GM20000 (cell line): Measurements from ENCODE around the gene PROM1.

Experiments
- DNase-seq: peaks from one replicate; pipeline ENCODE4 v3.0.0; 2012; ENCODE audit warnings: low spot score
- TF ChIP-seq, protein P1 (sequence below): IDR thresholded peaks from 2 replicates; pipeline ENCODE4 v1.5.1; 2012; ENCODE audit warnings: mild to moderate bottlenecking, control low read depth; ENCODE audit errors: extremely low read depth, missing control alignments

PROM1 gene

DNA sequence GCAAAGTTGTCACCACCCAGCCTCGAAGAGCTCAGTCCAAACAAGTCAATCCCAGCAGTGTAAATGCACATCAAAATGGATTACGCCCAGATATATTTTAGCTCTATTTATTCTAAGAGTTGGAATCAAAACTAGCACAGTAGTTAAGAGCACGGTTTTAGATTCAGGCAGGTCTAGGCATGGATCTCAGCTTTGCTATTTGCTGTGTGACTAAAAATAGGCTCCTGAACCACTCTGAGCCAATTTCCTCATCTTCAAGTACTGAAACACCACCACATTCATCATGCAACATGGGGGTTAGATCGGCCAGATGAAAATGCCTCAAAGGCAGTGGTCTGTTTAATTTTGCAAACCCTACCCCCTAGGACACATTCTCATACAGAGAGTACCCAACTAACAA lies 65.0 kb downstream of the PROM1 start:
- DNase-seq = no peak
- TF ChIP-seq, protein P1, sequence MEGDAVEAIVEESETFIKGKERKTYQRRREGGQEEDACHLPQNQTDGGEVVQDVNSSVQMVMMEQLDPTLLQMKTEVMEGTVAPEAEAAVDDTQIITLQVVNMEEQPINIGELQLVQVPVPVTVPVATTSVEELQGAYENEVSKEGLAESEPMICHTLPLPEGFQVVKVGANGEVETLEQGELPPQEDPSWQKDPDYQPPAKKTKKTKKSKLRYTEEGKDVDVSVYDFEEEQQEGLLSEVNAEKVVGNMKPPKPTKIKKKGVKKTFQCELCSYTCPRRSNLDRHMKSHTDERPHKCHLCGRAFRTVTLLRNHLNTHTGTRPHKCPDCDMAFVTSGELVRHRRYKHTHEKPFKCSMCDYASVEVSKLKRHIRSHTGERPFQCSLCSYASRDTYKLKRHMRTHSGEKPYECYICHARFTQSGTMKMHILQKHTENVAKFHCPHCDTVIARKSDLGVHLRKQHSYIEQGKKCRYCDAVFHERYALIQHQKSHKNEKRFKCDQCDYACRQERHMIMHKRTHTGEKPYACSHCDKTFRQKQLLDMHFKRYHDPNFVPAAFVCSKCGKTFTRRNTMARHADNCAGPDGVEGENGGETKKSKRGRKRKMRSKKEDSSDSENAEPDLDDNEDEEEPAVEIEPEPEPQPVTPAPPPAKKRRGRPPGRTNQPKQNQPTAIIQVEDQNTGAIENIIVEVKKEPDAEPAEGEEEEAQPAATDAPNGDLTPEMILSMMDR = no peak

DNA sequence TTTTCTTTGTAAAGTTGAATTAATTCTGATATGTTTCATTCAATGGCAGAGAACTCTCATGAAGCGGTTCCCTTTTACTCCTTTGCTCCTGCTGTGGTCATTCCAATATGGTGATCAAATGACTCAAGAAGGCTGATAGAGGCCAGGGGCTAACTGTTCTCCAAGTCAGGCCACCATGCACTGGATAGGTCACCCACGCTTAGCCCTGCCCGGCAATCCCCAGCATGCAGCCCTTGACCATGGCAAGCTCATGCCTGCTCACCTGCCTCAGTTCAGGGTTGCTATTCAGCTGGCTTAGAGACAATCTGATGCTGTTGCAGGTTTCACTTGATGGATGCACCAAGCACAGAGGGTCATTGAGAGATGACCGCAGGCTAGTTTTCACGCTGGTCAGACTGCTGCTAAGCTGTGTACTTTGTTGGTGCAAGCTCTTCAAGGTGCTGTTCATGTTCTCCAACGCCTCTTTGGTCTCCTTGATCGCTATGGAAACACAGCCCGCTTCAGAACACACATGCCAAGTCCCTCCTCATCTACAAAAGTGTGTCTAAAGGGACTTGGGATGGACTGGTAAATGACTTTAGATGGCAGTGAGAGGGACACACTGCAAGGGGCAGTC lies 65.7 kb downstream of the PROM1 start:
- TF ChIP-seq, protein P1 = no peak
- DNase-seq = no peak

DNA sequence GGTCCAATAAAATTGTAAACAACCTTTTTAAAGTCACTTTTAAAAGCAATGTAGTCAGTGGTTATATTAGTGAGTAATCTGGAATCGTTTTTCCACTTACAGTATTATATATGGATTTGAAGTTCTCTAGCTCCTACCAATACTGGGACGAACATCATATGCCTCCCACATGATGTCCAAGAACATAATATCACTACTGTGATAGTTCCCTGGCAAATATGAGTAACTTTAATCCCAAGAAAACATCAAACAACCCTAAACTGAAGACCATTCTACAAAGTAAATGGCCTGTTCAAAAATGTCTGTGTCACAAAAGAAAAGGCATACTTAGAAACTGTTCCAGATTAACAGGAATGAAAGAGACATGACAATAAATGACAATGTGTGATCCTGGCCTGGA lies 67.3 kb downstream of the PROM1 start:
- TF ChIP-seq, protein P1 = no peak

DNA sequence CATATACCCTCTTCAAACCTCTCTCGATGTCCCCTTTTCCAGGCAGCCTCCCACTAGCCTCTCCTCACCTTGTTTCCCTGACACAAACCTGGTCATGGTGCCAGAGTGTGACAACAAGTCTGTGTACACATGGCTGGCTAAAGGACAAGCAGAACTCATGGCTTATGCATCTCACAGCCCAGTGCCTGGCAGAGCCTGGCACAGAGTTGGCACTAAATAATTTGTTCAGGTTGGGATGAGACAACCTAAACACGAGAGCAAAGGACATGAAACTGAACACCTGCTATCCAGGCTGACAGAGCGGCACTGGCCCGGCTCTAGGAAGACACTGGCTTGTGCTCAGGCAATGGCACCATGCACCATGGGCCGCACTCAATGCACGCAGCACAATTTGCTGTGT lies 72.7 kb downstream of the PROM1 start:
- no peak for DNase-seq
- TF ChIP-seq, protein P1 = no peak

More for the DNA sequence above, 67.3 kb downstream of the PROM1 start:
- no peak for DNase-seq

DNA sequence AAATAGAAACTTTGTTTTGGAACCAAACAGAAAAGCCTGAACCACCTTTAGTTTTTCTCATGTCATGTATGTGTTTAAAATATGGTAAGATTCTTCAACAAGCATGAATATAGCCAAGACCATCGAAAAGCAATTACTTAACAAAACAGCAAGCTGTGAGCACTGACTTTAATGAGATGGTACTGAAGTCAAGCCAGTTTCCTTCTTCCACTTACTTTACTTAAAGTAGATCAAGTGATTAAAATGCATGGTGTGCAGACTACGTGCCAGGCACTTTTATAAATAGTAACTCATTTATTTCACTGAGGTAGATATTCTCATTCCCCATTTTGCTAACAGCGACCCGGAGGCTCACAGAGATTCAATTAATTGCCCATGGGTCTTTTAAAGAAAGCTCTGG lies 74.7 kb downstream of the PROM1 start:
- DNase-seq = no peak
- TF ChIP-seq, protein P1 = no peak

DNA sequence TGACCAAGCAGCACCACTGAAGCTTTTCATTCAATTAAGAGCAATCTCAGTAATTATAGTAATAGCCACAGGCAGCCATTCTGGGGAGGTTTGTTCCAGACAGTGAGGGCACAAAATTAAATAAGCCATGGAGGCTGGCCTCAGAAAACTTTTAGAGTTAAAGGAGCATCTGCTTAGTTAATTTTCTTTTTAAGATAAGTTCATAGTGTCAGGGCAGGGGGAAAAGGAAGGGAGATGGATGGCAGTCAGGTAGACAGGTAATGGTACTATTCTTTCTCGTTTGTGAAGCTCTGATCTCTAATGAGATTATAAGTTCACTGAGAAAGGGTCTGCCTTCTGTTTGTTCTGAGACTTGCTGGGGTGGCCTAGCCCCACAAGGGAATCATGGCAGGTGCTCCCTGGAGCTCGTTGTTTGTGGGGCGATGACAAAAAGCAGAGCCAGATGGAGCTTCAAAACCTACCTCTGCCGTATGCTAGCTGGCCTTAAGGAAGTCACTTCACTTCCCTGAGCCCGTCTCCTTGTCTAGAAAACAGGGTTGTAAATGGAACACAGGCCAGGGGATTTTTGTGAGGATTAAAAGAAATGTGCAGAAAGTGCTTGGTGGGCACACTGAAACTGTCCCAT lies 76.2 kb downstream of the PROM1 start:
- DNase-seq = no peak
- TF ChIP-seq, protein P1 = no peak

DNA sequence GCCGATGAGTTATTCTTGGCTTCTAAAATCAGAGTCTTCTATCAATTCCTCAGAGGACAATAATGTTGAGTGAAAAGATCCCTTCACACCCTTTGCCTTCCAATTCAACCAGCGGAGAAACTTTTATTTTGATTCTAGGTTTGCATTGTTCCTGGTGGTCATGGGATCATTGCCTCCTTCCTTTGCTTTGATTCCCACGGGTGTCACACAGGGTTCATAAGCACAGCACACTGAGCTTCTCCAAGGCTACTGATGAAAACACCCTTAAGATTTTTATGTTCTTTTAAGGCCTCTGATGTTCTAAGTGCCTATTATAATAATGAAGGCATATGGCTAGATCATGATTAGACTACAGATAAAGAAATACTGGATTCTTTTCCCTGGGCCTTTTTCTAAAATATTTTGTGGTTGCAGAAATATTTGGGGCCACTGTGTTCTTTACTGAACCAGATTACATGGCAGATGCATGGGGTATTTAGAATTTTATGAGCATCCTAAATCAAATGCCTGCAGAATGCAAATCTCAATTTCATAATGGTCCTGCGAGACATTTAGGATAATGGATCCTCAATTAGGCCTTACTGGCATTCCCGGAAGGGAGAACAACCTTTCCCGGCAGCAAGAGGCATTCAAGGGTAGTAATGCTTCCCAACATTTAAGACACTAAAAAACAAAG lies 76.9 kb downstream of the PROM1 start:
- TF ChIP-seq, protein P1 = no peak

More for the DNA sequence above, 76.9 kb downstream of the PROM1 start:
- no peak for DNase-seq
